Activated CD4-positive, alpha-beta T cell treated with anti-CD3 and anti-CD28 coated beads, Interleukin-2, Interleukin-4, amounts not matched to agents 100 ng/mL and 50 ng/mL, durations not matched to agents 16 hours and 8 hours (primary cell): ENCODE results near the gene HSFX2.
"Not testable (repeated sequence)": the region's sequence is repeated elsewhere in the genome, so short reads cannot be mapped to it uniquely, and the experiment has no call there.

ENCODE experiments used
- DNase-seq: peaks from one replicate; pipeline ENCODE4 v3.0.0-alpha.2; 2020; ENCODE audit warnings: low spot score

HSFX2 gene

GRCh38 chrX:149595214-149595613 is at the start of gene HSFX2:
Gene HSFX2 (minus strand): TSS chrX:149595314. CDS start chrX:149594700, 614 bp downstream.
- not testable (repeated sequence) for DNase-seq

- no peak for DNase-seq
Observed at GRCh38 chrX:149643496-149643895, 48.4 kb upstream of the HSFX2 start.

- DNase-seq: no peak
Observed at GRCh38 chrX:149641835-149642234, 46.7 kb upstream of the HSFX2 start.

GRCh38 chrX:149641432-149641831 is 46.3 kb upstream of the HSFX2 start:
- DNase-seq: no peak

GRCh38 chrX:149639568-149639967 is 44.5 kb upstream of the HSFX2 start:
- DNase-seq: no peak

- DNase-seq: no peak
Observed at GRCh38 chrX:149638860-149639259, 43.7 kb upstream of the HSFX2 start.

GRCh38 chrX:149633511-149633910 is 38.4 kb upstream of the HSFX2 start:
- DNase-seq: no peak

- DNase-seq: peak; percentile 73
Observed at GRCh38 chrX:149631234-149632165, 36.4 kb upstream of the HSFX2 start, which contains the start of gene TMEM185A. Gene TMEM185A (minus strand): TSS chrX:149631792. CDS start chrX:149631580, 212 bp downstream.

GRCh38 chrX:149630681-149631233 is 35.6 kb upstream of the HSFX2 start:
- DNase-seq: no peak

GRCh38 chrX:149629730-149630387 is 34.7 kb upstream of the HSFX2 start:
- DNase-seq: no peak

- no peak for DNase-seq
Observed at GRCh38 chrX:149628768-149629167, 33.7 kb upstream of the HSFX2 start.

GRCh38 chrX:149628280-149628679 is 33.2 kb upstream of the HSFX2 start:
- no peak for DNase-seq

GRCh38 chrX:149626829-149627228 is 31.7 kb upstream of the HSFX2 start:
- DNase-seq: not testable (repeated sequence)

- not testable (repeated sequence) for DNase-seq
Observed at GRCh38 chrX:149619662-149620061, 24.5 kb upstream of the HSFX2 start.

GRCh38 chrX:149618871-149619270 is 23.8 kb upstream of the HSFX2 start:
- DNase-seq: no peak

- DNase-seq: no peak
Observed at GRCh38 chrX:149611623-149612175, 16.6 kb upstream of the HSFX2 start.

- no peak for DNase-seq
Observed at GRCh38 chrX:149610511-149610910, 15.4 kb upstream of the HSFX2 start.

- DNase-seq: no peak
Observed at GRCh38 chrX:149607699-149608098, 12.6 kb upstream of the HSFX2 start.

GRCh38 chrX:149605248-149605885 is 10.3 kb upstream of the HSFX2 start:
- not testable (repeated sequence) for DNase-seq

- not testable (repeated sequence) for DNase-seq
Observed at GRCh38 chrX:149598603-149599002, 3.5 kb upstream of the HSFX2 start.

- DNase-seq: not testable (repeated sequence)
Observed at GRCh38 chrX:149595943-149596342, 829 bp upstream of the HSFX2 start.

- not testable (repeated sequence) for DNase-seq
Observed at GRCh38 chrX:149590993-149591392, 4.1 kb downstream of the HSFX2 start.
